ENCODE measurements around the gene SPACA9.

SPACA9 gene

GRCh38 chr9:132887181-132888120, 8.8 kb downstream of the SPACA9 start:
- intact Hi-C loops (cut with DNase I; ENCODE audit: low total_unique reads), result no loop called here
- H3K9me3 ChIP-seq, result no peaks in the 10 kb centered on the region
- no peaks in the 10 kb centered on the region for H3K27me3 ChIP-seq
- no peak overlapping the region for H3K4me3 ChIP-seq
- peak in 1 of 2 donors; percentile 45 for DNase-seq
- no peak overlapping the region for H3K27ac ChIP-seq
- H3K36me3 ChIP-seq, result peaks cover 4 to 77% (median 30%) of the 10 kb centered on the region in 3 donors
- TF ChIP-seq CTCF (IDR thresholded peaks at IDR 0.05), result no peak
- H3K4me1 ChIP-seq, result no peaks in the 10 kb centered on the region

GRCh38 chr9:132888151-132888550, 9.5 kb downstream of the SPACA9 start:
- intact Hi-C loops (cut with DNase I; ENCODE audit: low total_unique reads), result no loop called here
- H3K4me3 ChIP-seq, result no peak overlapping the region
- no peak for TF ChIP-seq CTCF (IDR thresholded peaks at IDR 0.05)
- DNase-seq, result peak in 1 of 2 donors; percentile 46
- no peaks in the 10 kb centered on the region for H3K4me1 ChIP-seq
- no peaks in the 10 kb centered on the region for H3K27me3 ChIP-seq
- H3K36me3 ChIP-seq, result peaks cover 4 to 84% (median 37%) of the 10 kb centered on the region in 3 donors
- no peaks in the 10 kb centered on the region for H3K9me3 ChIP-seq
- no peak overlapping the region for H3K27ac ChIP-seq

- intact Hi-C loops (cut with DNase I; ENCODE audit: low total_unique reads), result no loop called here
- Histone ChIP-seq H3K9me3 (no peaks in the 10 kb centered on the region), H3K4me1 (peaks cover 0 to 6% (median 0%) of the 10 kb centered on the region in 4 donors), H3K27ac (no peak overlapping the region), H3K36me3 (peaks cover 18 to 90% (median 56%) of the 10 kb centered on the region in 3 donors), H3K4me3 (no peak overlapping the region), H3K27me3 (no peaks in the 10 kb centered on the region)
- peak in 1 of 2 donors; percentile 41 for DNase-seq
- no peak for TF ChIP-seq CTCF (IDR thresholded peaks at IDR 0.05)
Observed at GRCh38 chr9:132892400-132892799, 13.7 kb downstream of the SPACA9 start.

- DNase-seq, result no peak
- intact Hi-C loops (cut with DNase I; ENCODE audit: low total_unique reads), result no loop called here
- Histone ChIP-seq H3K4me3 (no peak overlapping the region), H3K36me3 (peaks cover 31 to 91% (median 72%) of the 10 kb centered on the region in 3 donors), H3K4me1 (peaks cover 0 to 6% (median 0%) of the 10 kb centered on the region in 4 donors), H3K27me3 (no peaks in the 10 kb centered on the region), H3K27ac (no peak overlapping the region), H3K9me3 (no peaks in the 10 kb centered on the region)
- no peak for TF ChIP-seq CTCF (IDR thresholded peaks at IDR 0.05)
Observed at GRCh38 chr9:132894346-132894745, 15.6 kb downstream of the SPACA9 start.

GRCh38 chr9:132894862-132895835, 16.5 kb downstream of the SPACA9 start:
- Histone ChIP-seq H3K36me3 (peaks cover 39 to 94% (median 80%) of the 10 kb centered on the region in 3 donors), H3K4me3 (no peak overlapping the region), H3K4me1 (peaks cover 0 to 6% (median 0%) of the 10 kb centered on the region in 4 donors), H3K9me3 (no peaks in the 10 kb centered on the region), H3K27me3 (no peaks in the 10 kb centered on the region), H3K27ac (no peak overlapping the region)
- intact Hi-C loops (cut with DNase I; ENCODE audit: low total_unique reads), result no loop called here
- no peak for DNase-seq
- TF ChIP-seq CTCF (IDR thresholded peaks at IDR 0.05), result no peak

All from tibial artery (tissue), 4 donors.